Measurements from ENCODE around the gene C16orf92.

C16orf92 gene

DNA sequence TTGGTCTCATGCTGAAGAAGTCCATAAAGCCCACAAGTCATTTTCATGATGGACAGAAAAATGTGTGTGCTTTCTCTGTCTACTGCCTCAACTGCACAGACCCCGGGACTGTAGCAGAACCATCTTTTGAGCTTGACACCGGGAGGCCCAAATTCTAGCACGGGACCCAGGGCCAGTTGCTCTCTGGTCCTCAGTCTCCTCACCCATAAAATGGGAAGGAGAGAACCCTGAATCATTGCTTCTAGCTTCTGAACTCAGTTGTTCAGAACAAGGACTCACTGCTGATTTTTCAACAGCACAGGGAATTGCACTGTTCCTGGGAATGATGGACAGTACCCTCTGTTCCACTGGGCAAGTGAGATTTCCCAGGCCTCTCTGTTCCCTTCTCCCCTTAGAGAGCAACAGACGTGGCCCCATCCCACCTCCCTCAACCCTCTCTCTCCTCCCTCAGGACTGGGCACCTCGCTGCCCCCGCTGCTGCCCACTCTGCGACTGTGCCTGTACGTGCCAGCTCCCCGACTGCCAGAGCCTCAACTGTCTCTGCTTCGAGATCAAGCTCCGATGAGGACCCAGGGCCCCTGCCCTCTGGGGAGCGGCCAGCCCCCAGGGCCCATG lies 40.4 kb downstream of the C16orf92 start:
- no peak for DNase-seq

DNA sequence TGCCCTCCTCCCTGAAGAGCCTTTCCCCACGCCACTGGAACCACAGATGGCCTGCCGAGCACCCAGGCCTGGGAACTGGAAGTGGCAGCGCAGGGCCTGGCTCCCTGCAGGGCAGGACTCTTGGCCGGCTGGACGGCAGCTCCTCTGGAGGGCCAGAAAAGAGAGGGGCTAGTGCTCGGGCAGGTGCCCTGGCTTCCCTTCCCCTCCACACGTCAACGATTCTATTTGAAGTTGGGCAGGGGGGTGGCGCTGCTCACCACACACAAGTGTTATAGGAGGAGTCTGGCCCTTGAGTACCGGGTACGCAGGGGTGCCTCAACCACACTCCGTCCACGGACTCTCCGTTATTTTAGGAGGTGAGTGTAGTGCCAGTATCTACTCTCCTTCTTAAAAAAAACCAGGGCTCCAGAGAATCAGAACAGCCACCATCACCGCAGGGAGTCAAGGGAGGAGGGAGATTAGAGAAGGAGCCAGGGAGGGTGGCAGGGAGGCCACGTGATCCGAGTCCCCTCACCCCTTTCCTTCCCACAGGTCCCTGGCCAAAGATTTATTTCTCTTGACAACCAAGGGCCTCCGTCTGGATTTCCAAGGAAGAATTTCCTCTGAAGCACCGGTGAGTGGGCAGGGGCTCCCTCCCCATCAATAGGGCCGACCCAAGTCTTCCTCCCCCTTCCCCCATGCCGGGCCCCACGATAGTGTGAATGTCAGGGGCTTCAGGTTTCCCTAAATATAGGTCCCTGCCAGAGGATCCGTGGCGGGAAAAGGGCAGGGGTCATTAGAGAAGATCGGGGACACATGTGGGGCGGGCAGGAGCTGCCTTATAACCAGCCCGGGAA lies 41.1 kb downstream of the C16orf92 start:
- DNase-seq, result peak; percentile 33

DNA sequence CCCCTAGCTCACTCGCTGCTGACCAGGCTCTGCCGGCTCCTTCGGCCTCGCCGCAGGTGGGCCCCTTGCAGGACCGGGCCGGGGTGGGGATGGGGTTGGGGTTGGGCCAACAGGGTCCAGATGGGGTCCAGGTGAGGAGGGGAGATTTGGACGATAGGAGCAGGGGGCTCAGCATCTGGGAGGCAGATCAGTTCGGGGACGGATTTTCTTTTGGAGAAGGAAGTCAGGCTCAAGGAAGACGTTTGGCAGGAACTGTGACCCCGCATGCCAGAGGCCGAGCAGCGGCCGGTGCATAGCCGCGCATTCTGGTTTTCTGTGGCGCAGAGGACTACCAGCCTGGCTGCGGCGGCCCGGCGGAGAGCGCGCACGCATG lies 41.7 kb downstream of the C16orf92 start:
- DNase-seq, result no peak

GRCh38 chr16:30065102-30065942 lies 42.3 kb downstream of the C16orf92 start, which contains the start of gene ALDOA:
Gene ALDOA, plus strand, starts transcription at chr16:30065760. Its CDS starts 1,138 bp downstream, at chr16:30066898.
- DNase-seq, result peak; percentile 83

DNA sequence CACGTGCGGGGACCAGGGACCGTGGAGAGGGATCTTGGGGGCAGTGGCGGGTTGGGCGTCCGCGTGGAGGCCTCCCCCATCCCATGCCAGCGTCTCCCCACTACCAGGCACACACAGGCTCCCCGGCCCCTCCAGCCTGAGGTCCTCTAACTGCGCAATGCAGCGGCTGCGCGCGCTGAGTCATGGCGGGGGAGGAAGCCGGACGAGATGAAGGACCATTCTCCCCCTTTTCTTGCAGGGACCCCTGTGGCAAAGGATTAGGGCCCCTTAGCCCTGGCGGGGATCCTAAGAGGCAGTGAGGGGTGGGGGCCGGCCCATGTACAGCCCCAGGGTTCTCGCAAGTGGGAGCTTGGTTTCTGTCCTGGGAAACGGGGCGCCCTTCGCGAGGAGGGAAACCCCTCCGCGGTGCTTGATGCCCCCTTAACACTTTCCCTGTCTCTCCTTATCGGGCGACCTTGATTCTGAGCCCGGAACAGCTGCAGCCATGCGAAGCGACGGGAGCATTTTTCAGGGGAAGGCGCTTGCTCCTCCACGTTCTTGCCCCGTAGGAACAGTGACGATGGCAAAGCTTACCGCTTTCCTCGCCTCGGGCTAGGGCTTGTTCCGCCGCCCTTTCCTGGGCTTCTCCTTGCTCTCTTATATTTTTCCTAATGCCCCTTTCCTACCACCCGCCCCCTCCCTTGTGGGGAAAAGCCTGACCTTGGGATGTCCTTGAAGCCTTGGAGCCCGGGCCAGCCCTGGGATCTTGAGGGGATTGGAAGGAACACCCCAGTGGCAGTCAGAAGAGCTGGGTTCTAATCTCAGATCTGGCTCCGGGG lies 43.2 kb downstream of the C16orf92 start:
- no peak for DNase-seq

GRCh38 chr16:30066761-30067583 lies 44.0 kb downstream of the C16orf92 start:
- DNase-seq, result no peak

GRCh38 chr16:30067584-30067916 lies 44.6 kb downstream of the C16orf92 start:
- DNase-seq, result no peak

GRCh38 chr16:30068333-30068732 lies 45.3 kb downstream of the C16orf92 start:
- no peak for DNase-seq

- no peak for DNase-seq
Observed at GRCh38 chr16:30068750-30069610, 46.0 kb downstream of the C16orf92 start.

- no peak for DNase-seq
Observed at GRCh38 chr16:30069611-30070462, 46.8 kb downstream of the C16orf92 start.

DNA sequence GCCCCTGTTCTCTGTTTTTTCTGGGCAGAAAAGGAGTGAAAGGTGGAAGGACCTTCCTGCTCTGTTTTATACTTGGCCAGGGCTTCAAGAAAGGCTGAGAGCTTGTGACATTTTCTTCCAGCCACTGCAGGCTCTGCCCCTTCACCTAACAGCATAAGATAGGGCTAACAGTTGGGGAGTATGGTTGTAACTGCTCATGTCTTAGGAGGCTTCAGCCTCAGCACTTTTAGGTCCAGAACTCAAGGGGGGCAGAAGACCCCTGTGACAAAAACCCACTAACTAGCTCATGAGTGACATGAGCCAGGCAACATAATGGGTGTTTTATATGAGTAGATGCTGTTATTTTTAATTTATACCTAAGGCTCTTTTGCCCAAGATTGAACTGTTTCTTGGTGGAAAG lies 47.5 kb downstream of the C16orf92 start:
- DNase-seq, result no peak

Measured in NCI-H1694 treated with DMSO at 0.1 percent for 48 hours (cell line).